ENCODE results near the gene MYL2.

GRCh38 chr12:110933326-110933974 is 13.1 kb upstream of the MYL2 start:
- TF ChIP-seq, protein P1, sequence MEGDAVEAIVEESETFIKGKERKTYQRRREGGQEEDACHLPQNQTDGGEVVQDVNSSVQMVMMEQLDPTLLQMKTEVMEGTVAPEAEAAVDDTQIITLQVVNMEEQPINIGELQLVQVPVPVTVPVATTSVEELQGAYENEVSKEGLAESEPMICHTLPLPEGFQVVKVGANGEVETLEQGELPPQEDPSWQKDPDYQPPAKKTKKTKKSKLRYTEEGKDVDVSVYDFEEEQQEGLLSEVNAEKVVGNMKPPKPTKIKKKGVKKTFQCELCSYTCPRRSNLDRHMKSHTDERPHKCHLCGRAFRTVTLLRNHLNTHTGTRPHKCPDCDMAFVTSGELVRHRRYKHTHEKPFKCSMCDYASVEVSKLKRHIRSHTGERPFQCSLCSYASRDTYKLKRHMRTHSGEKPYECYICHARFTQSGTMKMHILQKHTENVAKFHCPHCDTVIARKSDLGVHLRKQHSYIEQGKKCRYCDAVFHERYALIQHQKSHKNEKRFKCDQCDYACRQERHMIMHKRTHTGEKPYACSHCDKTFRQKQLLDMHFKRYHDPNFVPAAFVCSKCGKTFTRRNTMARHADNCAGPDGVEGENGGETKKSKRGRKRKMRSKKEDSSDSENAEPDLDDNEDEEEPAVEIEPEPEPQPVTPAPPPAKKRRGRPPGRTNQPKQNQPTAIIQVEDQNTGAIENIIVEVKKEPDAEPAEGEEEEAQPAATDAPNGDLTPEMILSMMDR (IDR thresholded peaks at IDR 0.05) = no peak
- TF ChIP-seq POLR2AphosphoS5 (IDR thresholded peaks at IDR 0.05) = no peak
- no peak for TF ChIP-seq POLR2A (IDR thresholded peaks at IDR 0.05)
- TF ChIP-seq EP300 (IDR thresholded peaks at IDR 0.05) = no peak

Data from suprapubic skin (tissue), 4 donors.